T-helper 2 cell treated with Interferon-gamma antibody and Interleukin-4, amounts not matched to agents 100 ng/mL and 5 ng/mL, for 36 hours (primary cell): ENCODE measurements around the gene MYDGF. TPM values are rescaled to one million over a fixed set of nuclear protein-coding genes. Genes with fewer than 3 reads are reported as not detected.

ENCODE experiments used
- intact Hi-C: fragments of 100-400 bp; cut with micrococcal nuclease; formaldehyde crosslinking; loops from one replicate; pipeline ENCODE4 v1.15.1; 2023
- total RNA-seq: library from RNA; stranded (reverse); gene quantifications from 2 replicates; pipeline ENCODE4 v1.2.3, GENCODE V29; 2022

The MYDGF gene
- total RNA-seq, 1 donor from 2014 or later: 77.4 TPM

- intact Hi-C loops: no loop called here
These were observed 24.4 kb downstream of the MYDGF start for GRCh38 chr19:4645718-4646117.

- intact Hi-C loops: no loop called here
These were observed 27.5 kb downstream of the MYDGF start for GRCh38 chr19:4642625-4643024.

GRCh38 chr19:4641132-4641531 lies 29.0 kb downstream of the MYDGF start:
- intact Hi-C loops: no loop called here

- intact Hi-C loops: no loop called here
These were observed 29.7 kb downstream of the MYDGF start for GRCh38 chr19:4640247-4641000.

- intact Hi-C loops: loop anchor here (1.0 to 5.0 kb wide), 3 partner anchors 31 to 167 kb away; partner anchors contain the start of genes HDGFL2, MYDGF and SEMA6B
These were observed 30.5 kb downstream of the MYDGF start for GRCh38 chr19:4639531-4640246.

GRCh38 chr19:4638828-4639530 lies 31.2 kb downstream of the MYDGF start, which contains the start of gene TNFAIP8L1:
Gene TNFAIP8L1, plus strand, starts transcription at chr19:4639516. Its CDS starts 12,354 bp downstream, at chr19:4651870.
- intact Hi-C loops: loop anchor here (1.0 to 5.0 kb wide), 3 partner anchors 31 to 167 kb away; partner anchors contain the start of genes HDGFL2, MYDGF and SEMA6B

GRCh38 chr19:4638317-4638716 lies 31.8 kb downstream of the MYDGF start:
- intact Hi-C loops: loop anchor here (5.0 kb wide), 1 partner anchor 81 kb away; the partner anchor contains the start of gene SEMA6B

- intact Hi-C loops: loop anchor here (1.0 to 5.0 kb wide), 2 partner anchors 60 to 79 kb away; partner anchors contain the start of gene SEMA6B
These were observed 33.4 kb downstream of the MYDGF start for GRCh38 chr19:4636761-4637160.

- intact Hi-C loops: loop anchor here (1.0 to 5.0 kb wide), 2 partner anchors 60 to 79 kb away; partner anchors contain the start of gene SEMA6B
These were observed 33.9 kb downstream of the MYDGF start for GRCh38 chr19:4636151-4636717.

- intact Hi-C loops: loop anchor here (1.0 to 5.0 kb wide), 2 partner anchors 59 to 78 kb away; partner anchors contain the start of gene SEMA6B
These were observed 34.4 kb downstream of the MYDGF start for GRCh38 chr19:4635754-4636116.

GRCh38 chr19:4633140-4633967 lies 36.8 kb downstream of the MYDGF start:
- intact Hi-C loops: no loop called here

- intact Hi-C loops: no loop called here
These were observed 45.3 kb downstream of the MYDGF start for GRCh38 chr19:4624733-4625362.

- intact Hi-C loops: no loop called here
These were observed 45.8 kb downstream of the MYDGF start for GRCh38 chr19:4624301-4624700.

- intact Hi-C loops: no loop called here
These were observed 47.3 kb downstream of the MYDGF start for GRCh38 chr19:4622695-4623421.

- intact Hi-C loops: no loop called here
These were observed 49.5 kb downstream of the MYDGF start for GRCh38 chr19:4620675-4621074.

GRCh38 chr19:4619668-4620294 lies 50.4 kb downstream of the MYDGF start:
- intact Hi-C loops: no loop called here

GRCh38 chr19:4618019-4618418 lies 52.1 kb downstream of the MYDGF start:
- intact Hi-C loops: no loop called here

GRCh38 chr19:4613254-4613751 lies 56.8 kb downstream of the MYDGF start:
- intact Hi-C loops: no loop called here
